Testis (tissue), 2 donors: Measurements from ENCODE around the gene ROR2.

ENCODE experiments used
- POLR2A ChIP-seq: fragments of 450-650 bp; IDR thresholded peaks from one replicate; pipeline ENCODE4 v1.6.1; 2017; ENCODE audit warnings: antibody characterized with exemption, mild to moderate bottlenecking, moderate library complexity
- TF ChIP-seq, protein P1 (sequence below), 3 experiments: fragments of 450-650 bp in 2 of 3; fragments of 200-600 bp in 1 of 3; sonication (generic) in 1 of 3; IDR thresholded peaks; one replicate each; pipeline ENCODE4 v1.5.1; 2016 to 2019; ENCODE audit warnings: antibody characterized with exemption in 3 of 3, mild to moderate bottlenecking in 2 of 3, moderate library complexity in 1 of 3

DNA sequence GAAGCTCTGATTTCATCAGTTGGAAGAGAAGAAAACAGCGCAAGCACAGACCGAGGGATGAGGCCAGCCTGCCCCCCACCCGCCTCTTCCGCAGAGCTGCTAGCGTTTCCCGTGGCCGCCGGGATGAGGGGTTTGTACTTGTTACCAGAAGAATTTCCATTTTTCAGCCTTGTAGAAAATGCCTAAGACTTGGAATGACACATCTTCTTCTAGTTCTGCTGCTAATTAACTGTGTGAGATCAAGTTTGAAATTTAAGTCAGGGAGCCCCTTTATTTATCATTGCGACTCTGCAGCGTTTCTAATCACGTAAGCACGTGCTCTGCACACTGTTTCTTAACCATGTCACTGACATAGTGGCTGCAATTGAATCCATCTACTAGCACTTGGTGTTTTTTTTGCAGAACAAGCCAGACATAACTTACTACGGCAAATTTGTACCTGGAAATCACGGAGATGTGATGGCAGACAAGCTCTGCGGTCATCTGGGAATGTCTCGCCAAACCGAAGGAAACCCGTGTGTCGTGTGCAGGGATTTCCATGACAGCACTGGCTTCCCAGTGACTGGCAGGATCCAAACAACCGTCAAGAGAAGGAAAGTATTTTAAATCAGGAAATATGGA lies 41.8 kb upstream of the ROR2 start:
- TF ChIP-seq, protein P1, sequence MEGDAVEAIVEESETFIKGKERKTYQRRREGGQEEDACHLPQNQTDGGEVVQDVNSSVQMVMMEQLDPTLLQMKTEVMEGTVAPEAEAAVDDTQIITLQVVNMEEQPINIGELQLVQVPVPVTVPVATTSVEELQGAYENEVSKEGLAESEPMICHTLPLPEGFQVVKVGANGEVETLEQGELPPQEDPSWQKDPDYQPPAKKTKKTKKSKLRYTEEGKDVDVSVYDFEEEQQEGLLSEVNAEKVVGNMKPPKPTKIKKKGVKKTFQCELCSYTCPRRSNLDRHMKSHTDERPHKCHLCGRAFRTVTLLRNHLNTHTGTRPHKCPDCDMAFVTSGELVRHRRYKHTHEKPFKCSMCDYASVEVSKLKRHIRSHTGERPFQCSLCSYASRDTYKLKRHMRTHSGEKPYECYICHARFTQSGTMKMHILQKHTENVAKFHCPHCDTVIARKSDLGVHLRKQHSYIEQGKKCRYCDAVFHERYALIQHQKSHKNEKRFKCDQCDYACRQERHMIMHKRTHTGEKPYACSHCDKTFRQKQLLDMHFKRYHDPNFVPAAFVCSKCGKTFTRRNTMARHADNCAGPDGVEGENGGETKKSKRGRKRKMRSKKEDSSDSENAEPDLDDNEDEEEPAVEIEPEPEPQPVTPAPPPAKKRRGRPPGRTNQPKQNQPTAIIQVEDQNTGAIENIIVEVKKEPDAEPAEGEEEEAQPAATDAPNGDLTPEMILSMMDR (IDR thresholded peaks at IDR 0.05) = no peak
- no peak for TF ChIP-seq POLR2A
